Fibroblast of gingiva (primary cell): ENCODE results near the gene MRPS27.
"Not testable (repeated sequence)": the region's sequence is repeated elsewhere in the genome, so short reads cannot be mapped to it uniquely, and the experiment has no call there.

Source experiments
- DNase-seq: peaks from one replicate; pipeline ENCODE4 v3.0.0-alpha.2; 2011; ENCODE audit warnings: low read depth

The MRPS27 gene

GRCh38 chr5:72325566-72326305 lies 5.7 kb upstream of the MRPS27 start:
- DNase-seq: peak; percentile 56

- DNase-seq: no peak
Measured at GRCh38 chr5:72324189-72324825, 4.3 kb upstream of the MRPS27 start.

GRCh38 chr5:72319435-72319975 lies 535 bp downstream of the MRPS27 start:
- DNase-seq: not testable (repeated sequence)

- peak; percentile 45 for DNase-seq
Measured at GRCh38 chr5:72314571-72315172, 5.4 kb downstream of the MRPS27 start.

GRCh38 chr5:72313141-72313540 lies 6.9 kb downstream of the MRPS27 start:
- no peak for DNase-seq

GRCh38 chr5:72308853-72309191 lies 11.2 kb downstream of the MRPS27 start:
- no peak for DNase-seq

GRCh38 chr5:72307968-72308852 lies 11.8 kb downstream of the MRPS27 start:
- peak; percentile 98 for DNase-seq

- no peak for DNase-seq
Measured at GRCh38 chr5:72307573-72307967, 12.5 kb downstream of the MRPS27 start.

- DNase-seq: no peak
Measured at GRCh38 chr5:72305194-72306142, 14.6 kb downstream of the MRPS27 start.

GRCh38 chr5:72302171-72302570 lies 17.9 kb downstream of the MRPS27 start:
- no peak for DNase-seq

GRCh38 chr5:72301557-72301956 lies 18.5 kb downstream of the MRPS27 start:
- no peak for DNase-seq

GRCh38 chr5:72300590-72301339 lies 19.3 kb downstream of the MRPS27 start:
- DNase-seq: no peak

GRCh38 chr5:72298711-72299110 lies 21.3 kb downstream of the MRPS27 start:
- no peak for DNase-seq

GRCh38 chr5:72298136-72298535 lies 21.9 kb downstream of the MRPS27 start:
- not testable (repeated sequence) for DNase-seq

- peak; percentile 40 for DNase-seq
Measured at GRCh38 chr5:72296256-72296655, 23.8 kb downstream of the MRPS27 start.

GRCh38 chr5:72295539-72295938 lies 24.5 kb downstream of the MRPS27 start:
- no peak for DNase-seq

GRCh38 chr5:72294473-72294872 lies 25.6 kb downstream of the MRPS27 start:
- no peak for DNase-seq

GRCh38 chr5:72293495-72294055 lies 26.5 kb downstream of the MRPS27 start:
- DNase-seq: no peak

- no peak for DNase-seq
Measured at GRCh38 chr5:72292411-72292810, 27.6 kb downstream of the MRPS27 start.

GRCh38 chr5:72291601-72292000 lies 28.4 kb downstream of the MRPS27 start:
- DNase-seq: no peak
